RWPE1 (cell line): ENCODE data around the gene CD300E.

ENCODE experiments used
- CTCF ChIA-PET: fragments of 350-600 bp; sonication (Branson Sonifier 250); formaldehyde crosslinking; extraction: SDS; loops from one replicate; lab custom pipeline; 2021; lab: Yijun Ruan, JAX
- POLR2A ChIA-PET: fragments of 400-600 bp; formaldehyde crosslinking; extraction: SDS; loops from one replicate; lab custom pipeline; 2020; ENCODE audit warnings: antibody characterized with exemption; ENCODE audit not compliant: low non-redundant PET; lab: Yijun Ruan, JAX
- DNase-seq: peaks from one replicate; pipeline ENCODE4 v3.0.0; 2012; ENCODE audit warnings: low spot score
- H3K27ac ChIP-seq: fragments of 450-650 bp; 2 replicates; pipeline ENCODE4 v1.5.1; 2017
- TF ChIP-seq, protein P1 (sequence below): fragments of 450-650 bp; conservative IDR thresholded peaks from 2 replicates; pipeline ENCODE4 v1.5.1; 2017; ENCODE audit warnings: low read depth, mild to moderate bottlenecking

The CD300E gene

DNA sequence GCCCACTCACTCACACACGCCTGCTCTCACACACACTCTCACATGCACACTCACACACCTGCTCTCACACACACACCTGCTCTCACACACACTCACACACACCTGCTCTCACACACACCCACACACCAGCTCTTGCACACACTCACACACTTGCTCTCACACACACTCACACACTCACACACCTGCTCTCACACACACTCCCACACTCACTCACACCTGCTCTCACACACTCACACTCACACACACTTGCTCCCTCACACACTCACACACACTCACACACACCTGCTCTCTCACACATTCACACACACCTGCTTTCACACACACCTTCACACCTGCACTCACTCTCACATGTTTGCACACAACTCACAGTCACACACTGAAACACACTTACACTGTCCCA lies 60.2 kb downstream of the CD300E start:
- POLR2A ChIA-PET: no interaction called here
- CTCF ChIA-PET: no interaction called here
- no peak for DNase-seq
- H3K27ac ChIP-seq: no peak overlapping the region
- TF ChIP-seq, protein P1, sequence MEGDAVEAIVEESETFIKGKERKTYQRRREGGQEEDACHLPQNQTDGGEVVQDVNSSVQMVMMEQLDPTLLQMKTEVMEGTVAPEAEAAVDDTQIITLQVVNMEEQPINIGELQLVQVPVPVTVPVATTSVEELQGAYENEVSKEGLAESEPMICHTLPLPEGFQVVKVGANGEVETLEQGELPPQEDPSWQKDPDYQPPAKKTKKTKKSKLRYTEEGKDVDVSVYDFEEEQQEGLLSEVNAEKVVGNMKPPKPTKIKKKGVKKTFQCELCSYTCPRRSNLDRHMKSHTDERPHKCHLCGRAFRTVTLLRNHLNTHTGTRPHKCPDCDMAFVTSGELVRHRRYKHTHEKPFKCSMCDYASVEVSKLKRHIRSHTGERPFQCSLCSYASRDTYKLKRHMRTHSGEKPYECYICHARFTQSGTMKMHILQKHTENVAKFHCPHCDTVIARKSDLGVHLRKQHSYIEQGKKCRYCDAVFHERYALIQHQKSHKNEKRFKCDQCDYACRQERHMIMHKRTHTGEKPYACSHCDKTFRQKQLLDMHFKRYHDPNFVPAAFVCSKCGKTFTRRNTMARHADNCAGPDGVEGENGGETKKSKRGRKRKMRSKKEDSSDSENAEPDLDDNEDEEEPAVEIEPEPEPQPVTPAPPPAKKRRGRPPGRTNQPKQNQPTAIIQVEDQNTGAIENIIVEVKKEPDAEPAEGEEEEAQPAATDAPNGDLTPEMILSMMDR: no peak

DNA sequence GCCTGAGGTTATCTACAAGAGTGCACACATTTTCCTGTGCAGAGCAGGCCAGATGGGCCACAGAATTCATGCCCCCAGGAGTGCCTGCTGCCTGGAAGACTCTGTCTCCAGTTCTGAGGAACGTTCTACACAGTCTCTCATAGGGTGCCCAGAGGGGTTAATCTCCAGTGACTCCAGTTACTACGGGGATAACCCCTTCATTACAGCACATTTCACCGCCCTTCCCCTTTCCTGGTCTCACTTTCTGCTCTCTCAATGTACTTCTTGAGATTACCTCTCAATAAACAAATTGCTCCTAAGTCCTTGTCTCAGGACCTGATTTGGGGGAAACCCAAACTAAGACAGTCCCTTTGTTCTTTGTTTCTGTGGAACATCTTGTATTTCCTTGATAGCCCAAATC lies 62.0 kb downstream of the CD300E start:
- no peak overlapping the region for H3K27ac ChIP-seq
- ChIA-PET POLR2A (no interaction called here), CTCF (no interaction called here)
- no peak for DNase-seq
- TF ChIP-seq, protein P1: no peak
